GM21723 (cell line): ENCODE results near the gene ACTG1.

Experiments
- ATAC-seq: cut with Tn5 transposase; IDR thresholded peaks from one replicate; pipeline ENCODE4 v1.9.1; 2021; ENCODE audit warnings: mild to moderate bottlenecking, moderate library complexity; ENCODE audit not compliant: unreplicated experiment

The ACTG1 gene

DNA sequence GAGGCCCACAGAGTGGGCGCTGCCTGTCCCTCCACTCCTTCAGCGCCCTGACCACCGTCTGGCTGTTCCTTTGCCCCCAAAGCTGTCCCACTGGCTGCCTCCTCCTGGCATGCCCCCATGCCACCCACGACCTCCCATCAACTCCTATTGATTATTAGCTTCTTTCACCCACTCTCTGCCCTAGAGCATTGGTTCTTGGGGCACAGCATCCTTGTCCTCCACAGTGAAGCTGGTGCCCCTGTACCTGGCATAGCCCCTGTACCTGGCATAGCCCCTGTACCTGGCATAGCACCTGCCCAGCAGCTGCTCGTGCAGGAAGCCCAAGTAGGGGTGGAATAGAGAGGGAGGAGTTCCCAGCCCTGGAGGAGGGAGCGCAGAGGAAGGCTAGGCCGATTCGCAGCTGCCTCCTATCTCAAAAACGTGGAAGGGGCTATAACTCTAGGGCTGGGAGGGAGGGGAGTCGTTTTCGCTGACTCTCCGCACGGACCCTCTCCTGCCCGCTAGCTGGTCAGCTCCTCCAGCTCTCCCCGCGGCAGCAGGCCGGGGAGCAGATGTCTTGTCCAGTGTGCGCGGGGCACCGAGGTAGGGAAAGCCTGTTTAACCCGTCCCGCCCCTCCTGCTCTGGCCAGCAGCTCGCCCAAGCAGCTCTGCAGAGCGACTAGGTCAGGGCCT is 5.7 kb upstream of the ACTG1 start:
- no peak for ATAC-seq

DNA sequence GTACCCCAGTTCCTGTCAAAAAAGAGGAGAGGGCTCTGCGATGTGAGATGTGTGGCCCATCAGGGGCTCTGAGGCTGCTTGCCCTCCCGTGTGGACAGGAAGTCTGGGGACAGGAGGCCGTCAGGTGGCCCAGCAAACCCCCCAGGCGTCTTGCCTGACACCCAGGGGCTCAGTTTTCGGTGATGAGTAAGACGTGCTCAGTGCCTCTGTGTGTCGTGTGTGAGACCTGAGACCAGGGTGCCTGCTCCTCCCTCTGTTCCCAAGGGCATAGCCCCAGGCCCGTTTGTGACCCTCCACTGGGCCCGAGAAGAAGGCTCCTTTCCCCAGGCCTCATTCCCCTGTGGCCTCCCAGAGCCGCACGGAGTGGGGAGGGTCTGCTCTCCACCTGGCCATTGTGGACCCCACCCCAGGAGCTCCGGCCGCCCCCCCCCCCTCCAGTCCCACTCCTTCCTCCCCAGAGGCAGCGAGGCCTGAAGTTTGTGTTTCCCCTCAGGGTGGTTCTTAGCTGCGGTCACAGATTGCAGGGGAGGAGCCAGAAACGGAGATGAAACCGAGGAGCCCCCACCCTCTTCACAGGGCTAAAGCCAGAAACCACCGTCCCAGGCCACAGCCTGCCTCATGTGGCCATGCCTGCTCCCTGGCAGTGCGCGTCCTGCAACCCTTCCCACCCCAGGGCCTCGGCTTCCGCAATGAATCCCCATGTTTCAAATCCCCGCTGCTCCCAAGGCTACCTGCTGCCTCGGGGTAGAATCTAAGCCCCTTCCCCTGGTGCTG is 4.9 kb upstream of the ACTG1 start:
- peak; percentile 31 for ATAC-seq

DNA sequence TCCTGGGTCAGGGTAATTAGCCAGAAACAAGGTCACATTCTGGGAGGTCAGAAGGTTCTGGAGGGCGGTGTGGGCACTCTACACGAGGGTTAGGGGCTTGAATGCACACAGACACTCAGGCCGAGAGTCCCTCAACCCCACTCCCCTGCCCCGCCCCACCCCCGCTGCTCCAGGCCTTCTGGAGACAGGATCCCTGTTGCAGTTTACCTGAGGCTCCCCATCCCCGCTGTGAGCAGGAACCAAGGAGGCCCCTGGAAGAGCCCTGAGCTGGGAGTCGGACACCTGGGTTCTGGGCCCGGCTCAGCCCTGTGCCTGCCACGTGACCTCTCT is 4.4 kb upstream of the ACTG1 start:
- ATAC-seq: no peak

DNA sequence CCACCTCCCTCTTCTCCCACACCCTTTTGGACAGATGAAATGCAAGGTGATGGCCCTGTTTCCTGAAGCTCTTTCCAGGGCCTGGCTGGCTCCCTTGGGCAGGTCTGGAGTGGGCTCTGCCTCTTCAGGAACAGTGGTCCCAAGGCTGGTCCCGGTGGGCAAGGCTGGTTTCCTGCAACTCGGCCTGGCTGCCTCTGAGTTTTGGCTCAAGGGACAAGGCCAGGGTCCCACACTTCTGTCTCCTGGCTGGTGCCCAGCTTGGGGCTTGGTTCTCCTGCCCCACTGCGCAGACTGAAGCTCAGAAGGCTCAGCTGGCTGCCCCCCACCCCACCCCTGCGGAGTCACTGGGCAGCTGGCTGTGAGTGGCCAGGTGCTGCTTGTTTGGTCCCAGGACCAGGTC is 3.8 kb upstream of the ACTG1 start:
- no peak for ATAC-seq

DNA sequence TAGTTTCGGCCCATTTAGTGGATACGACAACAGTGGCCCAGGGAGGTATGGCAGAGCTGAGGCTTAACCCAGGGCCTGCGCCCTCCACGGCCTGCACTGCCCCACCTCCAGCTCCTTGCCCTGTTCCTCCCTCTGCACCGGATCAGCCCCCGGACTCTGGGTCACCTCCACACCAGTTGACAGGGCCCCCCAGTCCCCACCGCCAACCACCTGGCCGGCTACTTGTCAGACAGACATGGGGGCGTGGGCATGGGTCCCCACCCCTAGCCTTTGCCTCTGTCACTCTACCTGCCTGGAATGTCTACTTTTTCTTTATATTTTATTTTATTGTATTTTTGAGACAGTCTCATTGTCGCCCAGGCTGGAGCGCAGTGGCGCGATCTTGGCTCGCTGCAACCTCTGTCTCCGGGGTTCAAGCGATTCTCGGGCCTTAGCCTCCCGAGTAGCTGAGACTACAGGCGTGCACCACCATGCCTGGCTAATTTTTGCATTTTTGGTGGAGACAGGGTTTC is 3.0 kb upstream of the ACTG1 start:
- no peak for ATAC-seq

DNA sequence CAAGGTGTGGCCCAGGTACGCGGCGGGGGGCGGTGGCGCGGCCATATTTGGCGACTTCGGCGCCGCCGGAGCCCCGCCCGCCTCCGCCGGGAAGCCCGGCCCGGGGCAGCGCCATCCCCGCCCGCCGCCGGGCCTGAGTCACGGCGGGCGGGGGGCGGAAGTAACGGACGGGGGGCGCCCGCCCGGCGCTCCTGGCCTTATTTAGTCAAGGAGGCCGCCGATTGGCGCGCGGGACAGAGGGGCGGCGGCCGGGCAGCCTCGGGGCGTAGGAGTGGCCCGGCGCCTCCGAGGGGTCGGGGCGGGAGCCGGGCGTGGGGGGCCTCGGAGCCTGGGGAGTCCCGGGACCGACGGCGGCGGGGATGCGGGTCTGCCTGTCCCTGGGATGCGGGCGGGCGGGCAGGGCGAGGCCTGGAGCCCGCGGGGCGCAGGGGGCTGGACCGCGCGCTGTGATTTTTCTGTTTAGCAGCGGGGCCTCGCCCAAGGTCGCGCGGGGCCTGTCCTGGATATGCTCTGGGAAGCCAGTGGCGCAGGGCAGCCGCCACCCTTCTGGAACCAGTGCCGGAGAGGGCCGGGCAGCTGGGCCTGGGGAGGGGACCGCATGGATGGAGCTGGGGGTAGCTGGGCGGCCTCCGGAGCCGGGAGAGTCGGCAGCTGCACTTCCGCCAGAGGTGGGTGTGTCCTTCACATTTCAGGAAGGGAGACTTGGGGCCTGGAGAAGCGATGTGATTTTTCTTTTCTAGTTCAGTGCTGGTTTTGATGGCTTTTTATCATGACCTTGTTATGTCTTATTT is 2.3 kb upstream of the ACTG1 start:
- ATAC-seq: peak; percentile 21

DNA sequence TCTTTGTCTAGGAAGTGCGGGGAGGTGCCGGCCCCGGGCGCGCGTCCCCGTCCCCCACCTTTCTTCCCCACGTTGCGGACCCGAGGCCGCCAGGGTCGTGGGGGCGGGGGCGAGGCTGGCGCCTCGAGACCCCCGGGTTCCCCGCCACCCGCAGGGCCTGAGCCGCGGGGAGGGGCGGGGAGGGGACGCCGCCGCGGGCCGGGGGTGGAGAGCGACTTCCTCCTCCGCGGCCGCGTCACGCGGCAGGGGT is 1.8 kb upstream of the ACTG1 start:
- ATAC-seq: no peak

DNA sequence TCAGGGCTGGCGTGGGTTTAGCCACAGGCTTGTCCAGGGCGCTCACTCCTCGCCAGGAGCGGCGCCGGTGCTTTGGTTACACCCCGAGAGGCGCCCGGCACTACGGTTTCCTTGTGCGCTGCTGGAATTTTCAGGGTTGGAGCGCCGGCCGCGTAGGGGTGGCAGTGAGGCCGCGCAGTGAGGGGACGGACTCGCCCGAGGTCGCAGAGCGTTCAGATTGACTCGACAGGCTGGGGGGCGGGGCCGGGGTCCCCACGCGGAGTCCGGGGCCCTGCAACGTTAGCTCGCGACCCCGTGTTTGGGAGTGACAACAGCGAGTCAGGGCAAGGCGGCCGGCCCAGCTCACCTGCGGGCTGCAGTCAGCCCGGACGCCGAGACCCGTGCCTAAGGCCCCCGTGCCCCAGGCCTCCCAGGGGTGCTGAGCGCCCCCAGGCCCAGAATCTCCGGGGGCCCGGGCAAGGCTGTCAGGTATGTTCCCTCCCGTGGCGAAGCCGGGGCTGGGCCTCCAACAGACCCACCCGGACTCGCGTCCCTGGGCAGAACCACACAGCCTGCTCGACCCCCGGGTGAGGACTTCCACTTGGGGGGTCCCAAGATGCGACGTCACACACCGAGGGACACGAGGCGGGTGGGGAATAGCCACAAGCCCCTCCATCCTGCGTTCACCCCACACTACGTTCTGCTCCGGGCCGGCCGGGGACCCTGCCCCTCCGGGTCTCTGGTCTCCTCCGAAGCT is 1.3 kb upstream of the ACTG1 start:
- no peak for ATAC-seq

DNA sequence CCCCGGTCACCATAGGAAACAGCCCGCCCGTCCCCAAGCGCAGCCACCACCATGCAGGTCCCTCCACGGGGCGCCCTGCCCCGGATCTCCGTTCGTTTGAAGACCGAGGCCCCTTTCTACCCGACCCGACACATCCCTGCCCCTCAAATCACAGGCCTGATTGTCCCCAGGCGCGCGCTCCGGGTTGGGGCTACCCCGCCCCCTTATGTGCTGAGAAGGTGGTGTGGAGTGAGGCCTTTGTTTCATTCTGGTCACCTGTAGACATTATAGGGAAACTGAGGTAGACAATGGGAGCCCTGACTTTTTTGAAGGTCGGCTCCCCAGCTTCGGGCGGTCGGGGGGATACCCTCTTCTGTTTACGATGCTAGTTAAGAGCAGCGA is 763 bp upstream of the ACTG1 start:
- ATAC-seq: no peak

DNA sequence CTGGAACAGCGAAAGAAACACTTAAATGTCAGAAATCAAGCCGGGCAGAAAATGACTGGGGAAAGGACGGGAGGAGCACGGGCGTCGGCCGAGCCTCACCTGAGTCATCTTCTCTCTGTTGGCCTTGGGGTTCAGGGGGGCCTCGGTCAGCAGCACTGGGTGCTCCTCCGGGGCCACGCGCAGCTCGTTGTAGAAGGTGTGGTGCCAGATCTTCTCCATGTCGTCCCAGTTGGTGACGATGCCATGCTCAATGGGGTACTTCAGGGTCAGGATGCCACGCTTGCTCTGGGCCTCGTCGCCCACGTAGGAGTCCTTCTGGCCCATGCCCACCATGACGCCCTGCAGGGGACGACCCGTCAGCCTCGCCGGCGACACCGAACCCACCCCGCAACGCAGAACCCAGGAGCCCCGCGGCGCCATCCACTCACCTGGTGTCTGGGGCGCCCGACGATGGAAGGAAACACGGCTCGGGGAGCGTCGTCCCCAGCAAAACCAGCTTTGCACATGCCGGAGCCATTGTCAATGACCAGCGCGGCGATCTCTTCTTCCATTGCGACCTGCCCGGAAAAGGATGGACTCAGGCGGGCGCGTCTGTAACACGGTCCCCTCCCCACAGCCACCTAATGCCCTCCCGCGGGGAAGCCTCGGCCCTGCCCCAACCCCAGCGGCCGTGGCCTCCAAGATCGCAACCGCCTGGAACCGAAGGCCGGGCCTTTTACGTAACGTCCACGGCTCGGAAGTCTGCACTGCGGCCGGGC is 616 bp downstream of the ACTG1 start:
- no peak for ATAC-seq

DNA sequence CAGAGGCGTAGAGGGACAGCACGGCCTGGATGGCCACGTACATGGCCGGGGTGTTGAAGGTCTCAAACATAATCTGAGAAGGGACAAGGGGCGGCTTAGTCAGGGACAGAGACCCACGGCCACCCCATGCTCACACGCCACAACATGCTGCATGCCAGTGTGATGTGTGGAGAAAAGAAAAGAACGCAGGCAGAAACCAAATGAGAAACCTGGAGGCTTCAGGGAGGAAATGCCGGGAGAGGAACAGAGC is 1.1 kb downstream of the ACTG1 start:
- no peak for ATAC-seq

DNA sequence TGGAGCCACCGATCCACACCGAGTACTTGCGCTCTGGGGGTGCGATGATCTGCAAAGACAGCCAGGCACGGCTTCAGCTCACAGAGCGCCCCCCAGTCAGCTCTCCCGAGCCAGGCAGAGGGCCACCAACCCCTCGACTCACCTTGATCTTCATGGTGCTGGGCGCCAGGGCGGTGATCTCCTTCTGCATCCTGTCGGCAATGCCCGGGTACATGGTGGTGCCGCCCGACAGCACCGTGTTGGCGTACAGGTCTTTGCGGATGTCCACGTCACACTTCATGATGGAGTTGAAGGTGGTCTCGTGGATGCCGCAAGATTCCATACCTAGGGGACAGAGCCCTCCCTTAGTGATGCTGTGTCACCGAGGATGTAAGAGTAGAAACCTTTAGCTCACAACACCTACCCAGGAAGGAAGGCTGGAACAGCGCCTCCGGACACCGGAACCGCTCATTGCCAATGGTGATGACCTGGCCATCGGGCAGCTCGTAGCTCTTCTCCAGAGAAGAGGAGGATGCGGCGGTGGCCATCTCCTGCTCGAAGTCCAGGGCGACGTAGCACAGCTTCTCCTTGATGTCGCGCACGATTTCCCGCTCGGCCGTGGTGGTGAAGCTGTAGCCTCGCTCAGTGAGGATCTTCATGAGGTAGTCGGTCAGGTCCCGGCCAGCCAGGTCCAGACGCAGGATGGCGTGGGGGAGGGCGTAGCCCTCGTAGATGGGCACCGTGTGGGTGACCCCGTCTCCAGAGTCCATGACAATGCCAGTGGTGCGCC is 1.6 kb downstream of the ACTG1 start:
- ATAC-seq: no peak

DNA sequence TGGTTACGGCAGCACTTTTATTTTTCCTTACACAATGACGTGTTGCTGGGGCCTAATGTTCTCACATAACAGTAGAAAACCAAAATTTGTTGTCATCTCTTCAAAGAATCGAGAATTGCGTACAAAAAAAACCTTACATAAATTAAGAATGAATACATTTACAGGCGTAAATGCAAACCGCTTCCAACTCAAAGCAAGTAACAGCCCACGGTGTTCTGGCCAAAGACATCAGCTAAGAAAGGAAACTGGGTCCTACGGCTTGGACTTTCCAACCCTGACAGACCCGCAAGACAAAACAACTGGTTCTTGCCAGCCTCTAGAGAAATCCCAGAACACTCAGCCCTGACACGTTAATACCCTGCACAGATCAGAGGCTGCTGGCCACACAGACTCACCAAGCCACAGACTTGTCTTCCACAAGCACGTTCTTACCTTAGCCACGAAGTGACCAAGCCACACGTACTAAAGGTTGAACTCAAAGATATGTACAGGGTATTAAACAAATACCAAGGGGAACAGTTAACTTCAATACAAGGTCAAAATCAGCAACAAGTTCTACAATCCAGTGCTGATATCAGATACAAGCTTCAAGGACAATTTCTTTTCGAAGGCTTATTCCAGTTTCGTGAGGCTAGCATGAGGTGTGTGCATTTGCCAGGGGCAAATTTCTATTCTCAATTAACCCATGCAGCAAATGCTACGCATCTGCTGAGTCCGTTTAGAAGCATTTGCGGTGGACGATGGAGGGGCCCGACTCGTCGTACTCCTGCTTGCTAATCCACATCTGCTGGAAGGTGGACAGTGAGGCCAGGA is 2.4 kb downstream of the ACTG1 start:
- ATAC-seq: no peak

DNA sequence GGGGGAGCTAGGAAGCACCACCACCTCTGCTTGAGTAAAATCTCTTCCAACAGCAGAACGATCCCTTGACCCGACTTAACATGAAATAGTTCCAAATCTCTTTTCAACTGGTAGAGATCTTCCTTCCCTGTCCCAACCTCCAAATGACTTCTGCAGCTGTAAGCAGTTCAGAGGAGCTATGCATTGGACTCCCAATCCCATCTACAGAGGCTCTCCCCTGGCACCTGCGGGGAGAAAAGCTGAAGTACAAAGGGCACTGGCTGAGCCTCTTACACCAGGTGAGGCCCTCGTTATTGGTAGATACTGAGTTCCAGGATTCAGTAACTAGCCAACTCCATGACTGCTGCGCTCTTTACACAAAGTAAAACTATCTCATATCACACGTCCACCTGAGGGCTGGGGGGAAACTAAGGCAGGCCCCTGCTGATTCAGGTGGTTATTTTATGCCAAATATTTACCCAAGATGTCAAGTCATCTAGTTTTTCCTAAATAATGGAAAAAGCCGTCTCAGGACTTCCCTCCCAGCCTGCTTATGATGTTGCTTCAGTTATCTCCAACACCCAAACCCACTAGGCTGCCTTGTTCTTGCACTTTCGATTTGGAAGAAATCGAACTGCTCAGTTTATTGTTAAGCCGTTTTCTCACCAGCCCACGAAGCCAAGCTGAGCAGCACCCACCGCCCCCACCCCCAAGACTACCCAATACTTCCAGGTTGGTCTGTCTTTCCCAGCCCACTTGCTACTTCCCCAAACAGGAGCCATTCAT is 3.2 kb downstream of the ACTG1 start:
- no peak for ATAC-seq

DNA sequence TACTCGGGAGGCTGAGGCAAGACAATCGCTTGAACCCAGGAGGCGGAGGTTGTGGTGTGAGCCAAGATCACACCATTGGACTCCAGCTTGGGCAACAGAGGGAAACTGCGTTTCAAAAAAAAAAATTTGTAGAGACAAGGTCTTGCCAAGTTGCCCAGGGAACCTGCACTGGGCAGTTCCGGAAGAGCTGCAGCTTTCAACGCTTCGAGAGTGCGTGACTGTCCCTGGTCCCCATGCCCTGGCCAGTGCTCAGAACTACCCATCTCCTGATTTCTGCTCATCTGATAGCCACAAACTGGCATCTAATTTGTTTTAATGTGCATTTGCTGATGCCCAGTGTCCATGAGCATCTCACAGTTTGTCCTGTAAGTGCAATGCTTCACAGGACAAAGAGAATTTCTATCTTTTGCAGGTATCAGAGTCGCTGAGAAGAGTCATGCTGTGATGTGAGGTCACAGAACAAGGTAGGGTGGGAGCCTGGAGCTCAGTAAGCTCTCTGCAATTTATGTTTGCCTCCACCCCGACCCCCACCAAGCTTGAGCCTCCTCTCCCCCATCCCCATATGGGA is 3.9 kb downstream of the ACTG1 start:
- no peak for ATAC-seq

DNA sequence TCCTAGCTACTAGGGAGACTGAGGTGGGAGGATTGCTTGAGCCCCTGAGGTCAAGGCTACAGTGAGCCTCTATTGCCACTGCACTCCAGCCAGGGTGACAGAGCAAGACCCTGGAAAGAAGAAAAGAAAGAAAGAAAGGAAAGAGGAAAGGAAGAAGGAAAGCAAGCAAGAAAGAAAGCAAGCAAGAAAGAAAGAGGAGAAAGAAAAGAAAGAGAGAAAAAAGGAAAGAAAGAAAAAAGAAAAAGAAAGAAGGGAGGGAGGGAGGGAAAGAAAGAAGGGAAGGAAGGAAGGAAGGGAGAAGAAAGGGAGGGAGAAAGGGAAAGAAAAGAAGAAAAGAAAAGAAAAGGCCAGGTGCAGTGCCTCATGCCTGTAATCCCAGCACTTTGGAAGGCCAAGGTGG is 9.0 kb downstream of the ACTG1 start:
- no peak for ATAC-seq

DNA sequence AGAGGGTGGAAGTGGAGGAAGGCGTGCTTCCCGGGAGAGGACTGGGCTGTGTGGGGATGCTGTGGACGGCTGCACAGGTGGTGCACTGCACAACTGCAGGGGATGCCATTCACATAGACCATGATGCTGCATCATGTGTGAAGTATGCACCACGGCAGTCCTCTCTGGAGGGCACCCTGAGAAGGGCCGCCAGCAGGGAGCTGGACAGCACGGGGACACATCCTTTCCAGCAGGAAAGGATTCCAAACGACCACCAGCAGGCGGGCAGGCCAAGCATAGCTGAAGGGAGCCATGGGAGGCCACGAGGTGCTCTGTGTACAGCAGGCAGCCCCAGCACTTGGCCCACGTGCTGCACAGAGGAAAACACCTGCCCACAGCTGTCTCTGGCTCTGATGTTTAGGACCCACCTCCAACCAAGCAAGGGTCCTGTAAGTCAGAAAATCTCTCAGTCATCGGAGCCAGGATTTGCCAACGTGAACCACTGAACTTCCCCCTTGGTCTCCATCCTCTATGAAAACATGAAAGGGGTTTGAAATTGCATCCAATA is 10.1 kb downstream of the ACTG1 start:
- ATAC-seq: no peak

DNA sequence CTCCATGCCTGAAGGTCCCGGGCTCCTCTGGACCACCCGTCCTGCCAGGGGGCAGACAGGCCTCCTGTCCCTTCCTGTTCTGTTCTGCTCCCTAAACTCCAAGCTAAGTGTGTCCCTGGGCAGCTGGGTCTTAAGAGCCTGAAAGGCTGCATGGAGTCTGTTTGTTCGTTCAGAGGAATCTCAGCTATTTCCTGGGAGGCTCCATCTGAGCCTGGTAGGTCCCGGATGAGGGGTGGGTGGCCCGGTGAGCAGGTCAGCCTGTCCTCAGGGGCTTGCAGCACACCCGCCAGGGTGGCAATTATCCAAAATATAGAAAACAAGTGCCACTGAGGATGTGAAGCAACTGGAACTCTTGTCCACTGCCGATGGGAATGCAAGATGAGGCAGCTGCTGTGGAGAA is 12.6 kb downstream of the ACTG1 start:
- ATAC-seq: no peak
